Measurements from ENCODE around the gene C1QTNF1. TPM values are rescaled to one million over a fixed set of nuclear protein-coding genes. Genes with fewer than 3 reads are reported as not detected.
"Not testable (repeated sequence)": the region's sequence is repeated elsewhere in the genome, so short reads cannot be mapped to it uniquely, and the experiment has no call there.

C1QTNF1 gene
- polyA plus RNA-seq, 3 donors from 2014 or later = not detected

GRCh38 chr17:79062691-79063090 lies 38.7 kb downstream of the C1QTNF1 start:
- H3K4me3 Mint-ChIP-seq = no peak overlapping the region
- H3K27me3 Mint-ChIP-seq (ENCODE audit: low read depth in 3 of 3) = peaks cover 6 to 11% (median 8%) of the 10 kb centered on the region in 3 donors
- DNase-seq = no peak
- no peak overlapping the region for H3K27ac Mint-ChIP-seq
- no peaks in the 10 kb centered on the region for H3K36me3 Mint-ChIP-seq
- peaks cover 18 to 19% of the 10 kb centered on the region in 2 donors for H3K4me1 Mint-ChIP-seq
- H3K9me3 Mint-ChIP-seq = no peaks in the 10 kb centered on the region

- H3K27ac Mint-ChIP-seq = peak overlapping the region in 1 of 6 donors; percentile 2
- no peaks in the 10 kb centered on the region for H3K36me3 Mint-ChIP-seq
- H3K4me3 Mint-ChIP-seq = no peak overlapping the region
- H3K27me3 Mint-ChIP-seq (ENCODE audit: low read depth in 3 of 3) = peaks cover 0 to 9% (median 3%) of the 10 kb centered on the region in 3 donors
- DNase-seq = no peak
- H3K9me3 Mint-ChIP-seq = no peaks in the 10 kb centered on the region
- peaks cover 5 to 6% of the 10 kb centered on the region in 2 donors for H3K4me1 Mint-ChIP-seq
Observed at GRCh38 chr17:79064026-79064425, 40.1 kb downstream of the C1QTNF1 start.

- DNase-seq = peak; percentile 30 to 36 (median 32)
- Mint-ChIP-seq H3K27ac (no peak overlapping the region), H3K9me3 (no peaks in the 10 kb centered on the region), H3K27me3 (ENCODE audit: low read depth in 3 of 3) (peaks cover 0 to 9% (median 3%) of the 10 kb centered on the region in 3 donors), H3K4me3 (no peak overlapping the region), H3K4me1 (no peaks in the 10 kb centered on the region), H3K36me3 (no peaks in the 10 kb centered on the region)
Observed at GRCh38 chr17:79065105-79065670, 41.2 kb downstream of the C1QTNF1 start.

GRCh38 chr17:79066963-79067362 lies 43.0 kb downstream of the C1QTNF1 start:
- Mint-ChIP-seq H3K9me3 (no peaks in the 10 kb centered on the region), H3K4me3 (no peak overlapping the region), H3K36me3 (no peaks in the 10 kb centered on the region), H3K4me1 (no peaks in the 10 kb centered on the region), H3K27me3 (ENCODE audit: low read depth in 3 of 3) (peaks cover 0 to 9% (median 4%) of the 10 kb centered on the region in 3 donors), H3K27ac (no peak overlapping the region)
- no peak for DNase-seq

GRCh38 chr17:79070266-79070880 lies 46.4 kb downstream of the C1QTNF1 start:
- Mint-ChIP-seq H3K27me3 (ENCODE audit: low read depth in 3 of 3) (peaks cover 3 to 6% (median 4%) of the 10 kb centered on the region in 3 donors), H3K27ac (no peak overlapping the region), H3K4me1 (peaks cover 3 to 6% of the 10 kb centered on the region in 2 donors), H3K9me3 (no peaks in the 10 kb centered on the region), H3K36me3 (no peaks in the 10 kb centered on the region), H3K4me3 (no peak overlapping the region)
- DNase-seq = no peak

GRCh38 chr17:79071161-79071740 lies 47.3 kb downstream of the C1QTNF1 start:
- Mint-ChIP-seq H3K27me3 (ENCODE audit: low read depth in 3 of 3) (peaks cover 3 to 6% (median 4%) of the 10 kb centered on the region in 3 donors), H3K4me3 (no peak overlapping the region), H3K9me3 (no peaks in the 10 kb centered on the region), H3K4me1 (peaks cover 12 to 15% of the 10 kb centered on the region in 2 donors), H3K27ac (no peak overlapping the region), H3K36me3 (no peaks in the 10 kb centered on the region)
- DNase-seq = no peak

DNA sequence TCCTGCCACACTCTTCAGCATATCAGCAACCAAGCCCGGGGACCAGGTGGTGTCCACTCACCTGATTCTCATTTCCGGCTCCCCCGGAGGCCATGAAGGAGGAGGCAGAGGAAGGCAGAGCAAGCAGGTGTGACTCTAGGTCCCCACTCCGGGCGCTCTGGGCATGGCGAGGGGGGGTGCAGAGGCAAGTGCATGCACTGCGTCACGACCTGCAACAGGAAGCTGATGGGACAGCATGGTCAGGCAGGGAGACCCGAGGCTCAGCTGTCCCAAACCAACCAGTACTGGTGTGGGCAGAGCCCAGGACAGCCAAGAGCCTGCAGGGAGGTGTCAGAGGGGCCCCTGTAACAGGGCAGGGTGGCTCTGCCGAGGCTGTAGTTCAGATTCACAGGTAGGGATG lies 48.6 kb downstream of the C1QTNF1 start:
- no peaks in the 10 kb centered on the region for H3K36me3 Mint-ChIP-seq
- no peak overlapping the region for H3K27ac Mint-ChIP-seq
- H3K4me1 Mint-ChIP-seq = peaks cover 12 to 18% of the 10 kb centered on the region in 2 donors
- DNase-seq = no peak
- H3K9me3 Mint-ChIP-seq = no peaks in the 10 kb centered on the region
- no peak overlapping the region for H3K4me3 Mint-ChIP-seq
- peaks cover 3 to 6% (median 3%) of the 10 kb centered on the region in 3 donors for H3K27me3 Mint-ChIP-seq (ENCODE audit: low read depth in 3 of 3)

- DNase-seq = no peak
Observed at GRCh38 chr17:79073016-79073705, 49.2 kb downstream of the C1QTNF1 start.

GRCh38 chr17:79073706-79074088 lies 49.7 kb downstream of the C1QTNF1 start:
- DNase-seq = no peak
- no peaks in the 10 kb centered on the region for H3K36me3 Mint-ChIP-seq
- peak overlapping the region in 1 of 6 donors; percentile 77 for H3K27ac Mint-ChIP-seq
- no peaks in the 10 kb centered on the region for H3K9me3 Mint-ChIP-seq
- peaks cover 12 to 18% of the 10 kb centered on the region in 2 donors for H3K4me1 Mint-ChIP-seq
- peak overlapping the region in 3 of 5 donors; percentile 15 to 87 (median 87) for H3K4me3 Mint-ChIP-seq
- H3K27me3 Mint-ChIP-seq (ENCODE audit: low read depth in 3 of 3) = peaks cover 3 to 6% (median 5%) of the 10 kb centered on the region in 3 donors

More at GRCh38 chr17:79073016-79073705, 49.2 kb downstream of the C1QTNF1 start:
- Mint-ChIP-seq H3K27ac (peak overlapping the region in 1 of 6 donors; percentile 77), H3K4me3 (peak overlapping the region in 2 of 5 donors; percentile 15 to 87), H3K9me3 (no peaks in the 10 kb centered on the region), H3K4me1 (peaks cover 12 to 18% of the 10 kb centered on the region in 2 donors), H3K36me3 (no peaks in the 10 kb centered on the region), H3K27me3 (ENCODE audit: low read depth in 3 of 3) (peaks cover 3 to 6% (median 3%) of the 10 kb centered on the region in 3 donors)

GRCh38 chr17:79074121-79074648 lies 50.2 kb downstream of the C1QTNF1 start:
- peak overlapping the region; percentile 60 to 87 (median 78) for H3K27ac Mint-ChIP-seq
- not testable (repeated sequence) for H3K36me3 Mint-ChIP-seq; DNase-seq; H3K9me3 Mint-ChIP-seq; H3K27me3 Mint-ChIP-seq (ENCODE audit: low read depth in 3 of 3)
- peak overlapping the region; percentile 79 to 87 (median 84) for H3K4me3 Mint-ChIP-seq
- H3K4me1 Mint-ChIP-seq = peaks cover 12 to 18% of the 10 kb centered on the region in 2 donors

- peaks cover 0 to 2% (median 0%) of the 10 kb centered on the region in 3 donors for H3K36me3 Mint-ChIP-seq
Observed at GRCh38 chr17:79074649-79075445, 50.9 kb downstream of the C1QTNF1 start, which contains the start of gene ENGASE. Gene ENGASE, plus strand, starts transcription at chr17:79074824. Its CDS starts 121 bp downstream, at chr17:79074945.

GRCh38 chr17:79075446-79075750 lies 51.4 kb downstream of the C1QTNF1 start:
- Mint-ChIP-seq H3K27ac (peak overlapping the region; percentile 83 to 93 (median 86)), H3K4me1 (peaks cover 12 to 18% of the 10 kb centered on the region in 2 donors), H3K36me3 (peaks cover 1 to 5% (median 2%) of the 10 kb centered on the region in 3 donors), H3K27me3 (ENCODE audit: low read depth in 3 of 3) (peaks cover 3 to 6% (median 5%) of the 10 kb centered on the region in 3 donors), H3K4me3 (peak overlapping the region; percentile 88 to 91 (median 89)), H3K9me3 (no peaks in the 10 kb centered on the region)
- DNase-seq = peak; percentile 13 to 30 (median 24)

More at GRCh38 chr17:79074649-79075445, 50.9 kb downstream of the C1QTNF1 start, which contains the start of gene ENGASE:
- H3K4me1 Mint-ChIP-seq = peaks cover 12 to 18% of the 10 kb centered on the region in 2 donors
- peaks cover 3 to 6% (median 5%) of the 10 kb centered on the region in 3 donors for H3K27me3 Mint-ChIP-seq (ENCODE audit: low read depth in 3 of 3)
- no peaks in the 10 kb centered on the region for H3K9me3 Mint-ChIP-seq
- H3K27ac Mint-ChIP-seq = peak within 1 kb of the TSS; percentile 83 to 93 (median 87)
- peak within 1 kb of the TSS; percentile 88 to 91 (median 89) for H3K4me3 Mint-ChIP-seq
- DNase-seq = peak; percentile 93
